ENCODE measurements around the gene TOMM40.
A peak's percentile ranks its signal among the peaks of the same experiment; 100 is the strongest.
"Not testable (repeated sequence)": the region's sequence is repeated elsewhere in the genome, so short reads cannot be mapped to it uniquely, and the experiment has no call there.

The TOMM40 gene

GRCh38 chr19:44897835-44898234 lies 6.8 kb downstream of the TOMM40 start:
- DNase-seq (ENCODE audit: low spot score) = no peak

- DNase-seq (ENCODE audit: low spot score) = no peak
These were observed 9.5 kb downstream of the TOMM40 start for GRCh38 chr19:44900328-44901244.

DNA sequence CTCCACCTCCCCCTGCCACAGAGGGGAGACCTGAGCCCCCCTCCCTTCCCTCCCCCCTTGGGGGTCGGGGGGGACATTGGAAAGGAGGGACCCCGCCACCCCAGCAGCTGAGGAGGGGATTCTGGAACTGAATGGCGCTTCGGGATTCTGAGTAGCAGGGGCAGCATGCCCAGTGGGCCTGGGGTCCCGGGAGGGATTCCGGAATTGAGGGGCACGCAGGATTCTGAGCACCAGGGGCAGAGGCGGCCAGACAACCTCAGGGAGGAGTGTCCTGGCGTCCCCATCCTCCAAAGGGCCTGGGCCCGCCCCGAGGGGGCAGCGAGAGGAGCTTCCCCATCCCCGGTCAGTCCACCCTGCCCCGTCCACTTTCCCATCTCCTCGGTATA lies 12.2 kb downstream of the TOMM40 start:
- no peak for DNase-seq (ENCODE audit: low spot score)

DNA sequence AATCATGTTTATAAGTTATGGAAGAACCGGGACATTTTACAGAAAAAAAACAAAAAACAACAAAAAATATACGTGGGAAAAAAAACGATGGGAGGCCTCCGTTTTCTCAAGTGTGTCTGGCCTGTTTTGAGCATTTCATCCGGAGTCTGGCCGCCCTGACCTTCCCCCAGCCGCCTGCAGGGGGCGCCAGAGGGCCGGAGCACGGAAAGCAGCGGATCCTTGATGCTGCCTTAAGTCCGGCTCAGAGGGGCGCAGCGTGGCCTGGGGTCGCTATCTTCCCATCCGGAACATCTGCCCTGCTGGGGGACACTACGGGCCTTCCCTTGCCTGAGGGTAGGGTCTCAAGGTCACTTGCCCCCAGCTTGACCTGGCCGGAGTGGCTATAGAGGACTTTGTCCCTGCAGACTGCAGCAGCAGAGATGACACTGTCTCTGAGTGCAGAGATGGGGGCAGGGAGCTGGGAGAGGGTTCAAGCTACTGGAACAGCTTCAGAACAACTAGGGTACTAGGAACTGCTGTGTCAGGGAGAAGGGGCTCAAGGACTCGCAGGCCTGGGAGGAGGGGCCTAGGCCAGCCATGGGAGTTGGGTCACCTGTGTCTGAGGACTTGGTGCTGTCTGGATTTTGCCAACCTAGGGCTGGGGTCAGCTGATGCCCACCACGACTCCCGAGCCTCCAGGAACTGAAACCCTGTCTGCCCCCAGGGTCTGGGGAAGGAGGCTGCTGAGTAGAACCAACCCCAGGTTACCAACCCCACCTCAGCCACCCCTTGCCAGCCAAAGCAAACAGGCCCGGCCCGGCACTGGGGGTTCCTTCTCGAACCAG lies 12.8 kb downstream of the TOMM40 start:
- DNase-seq (ENCODE audit: low spot score) = peak; percentile 86

DNA sequence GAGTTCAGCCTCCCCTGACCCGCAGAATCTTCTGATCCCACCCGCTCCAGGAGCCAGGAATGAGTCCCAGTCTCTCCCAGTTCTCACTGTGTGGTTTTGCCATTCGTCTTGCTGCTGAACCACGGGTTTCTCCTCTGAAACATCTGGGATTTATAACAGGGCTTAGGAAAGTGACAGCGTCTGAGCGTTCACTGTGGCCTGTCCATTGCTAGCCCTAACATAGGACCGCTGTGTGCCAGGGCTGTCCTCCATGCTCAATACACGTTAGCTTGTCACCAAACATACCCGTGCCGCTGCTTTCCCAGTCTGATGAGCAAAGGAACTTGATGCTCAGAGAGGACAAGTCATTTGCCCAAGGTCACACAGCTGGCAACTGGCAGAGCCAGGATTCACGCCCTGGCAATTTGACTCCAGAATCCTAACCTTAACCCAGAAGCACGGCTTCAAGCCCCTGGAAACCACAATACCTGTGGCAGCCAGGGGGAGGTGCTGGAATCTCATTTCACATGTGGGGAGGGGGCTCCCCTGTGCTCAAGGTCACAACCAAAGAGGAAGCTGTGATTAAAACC lies 13.5 kb downstream of the TOMM40 start:
- DNase-seq (ENCODE audit: low spot score) = no peak

DNA sequence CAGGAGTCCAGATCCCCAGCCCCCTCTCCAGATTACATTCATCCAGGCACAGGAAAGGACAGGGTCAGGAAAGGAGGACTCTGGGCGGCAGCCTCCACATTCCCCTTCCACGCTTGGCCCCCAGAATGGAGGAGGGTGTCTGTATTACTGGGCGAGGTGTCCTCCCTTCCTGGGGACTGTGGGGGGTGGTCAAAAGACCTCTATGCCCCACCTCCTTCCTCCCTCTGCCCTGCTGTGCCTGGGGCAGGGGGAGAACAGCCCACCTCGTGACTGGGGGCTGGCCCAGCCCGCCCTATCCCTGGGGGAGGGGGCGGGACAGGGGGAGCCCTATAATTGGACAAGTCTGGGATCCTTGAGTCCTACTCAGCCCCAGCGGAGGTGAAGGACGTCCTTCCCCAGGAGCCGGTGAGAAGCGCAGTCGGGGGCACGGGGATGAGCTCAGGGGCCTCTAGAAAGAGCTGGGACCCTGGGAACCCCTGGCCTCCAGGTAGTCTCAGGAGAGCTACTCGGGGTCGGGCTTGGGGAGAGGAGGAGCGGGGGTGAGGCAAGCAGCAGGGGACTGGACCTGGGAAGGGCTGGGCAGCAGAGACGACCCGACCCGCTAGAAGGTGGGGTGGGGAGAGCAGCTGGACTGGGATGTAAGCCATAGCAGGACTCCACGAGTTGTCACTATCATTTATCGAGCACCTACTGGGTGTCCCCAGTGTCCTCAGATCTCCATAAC lies 14.5 kb downstream of the TOMM40 start, which contains the start of gene APOE:
Gene APOE (plus strand): TSS at position 360 of the 724 bp plus-strand sequence. CDS start 829 bp downstream, outside the sequence.
- peak; percentile 16 for DNase-seq (ENCODE audit: low spot score)

GRCh38 chr19:44907613-44908012 lies 16.6 kb downstream of the TOMM40 start:
- DNase-seq (ENCODE audit: low spot score) = no peak

GRCh38 chr19:44908074-44908835 lies 17.2 kb downstream of the TOMM40 start:
- DNase-seq (ENCODE audit: low spot score) = no peak

DNA sequence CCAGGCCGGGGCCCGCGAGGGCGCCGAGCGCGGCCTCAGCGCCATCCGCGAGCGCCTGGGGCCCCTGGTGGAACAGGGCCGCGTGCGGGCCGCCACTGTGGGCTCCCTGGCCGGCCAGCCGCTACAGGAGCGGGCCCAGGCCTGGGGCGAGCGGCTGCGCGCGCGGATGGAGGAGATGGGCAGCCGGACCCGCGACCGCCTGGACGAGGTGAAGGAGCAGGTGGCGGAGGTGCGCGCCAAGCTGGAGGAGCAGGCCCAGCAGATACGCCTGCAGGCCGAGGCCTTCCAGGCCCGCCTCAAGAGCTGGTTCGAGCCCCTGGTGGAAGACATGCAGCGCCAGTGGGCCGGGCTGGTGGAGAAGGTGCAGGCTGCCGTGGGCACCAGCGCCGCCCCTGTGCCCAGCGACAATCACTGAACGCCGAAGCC lies 17.8 kb downstream of the TOMM40 start:
- DNase-seq (ENCODE audit: low spot score) = no peak

DNA sequence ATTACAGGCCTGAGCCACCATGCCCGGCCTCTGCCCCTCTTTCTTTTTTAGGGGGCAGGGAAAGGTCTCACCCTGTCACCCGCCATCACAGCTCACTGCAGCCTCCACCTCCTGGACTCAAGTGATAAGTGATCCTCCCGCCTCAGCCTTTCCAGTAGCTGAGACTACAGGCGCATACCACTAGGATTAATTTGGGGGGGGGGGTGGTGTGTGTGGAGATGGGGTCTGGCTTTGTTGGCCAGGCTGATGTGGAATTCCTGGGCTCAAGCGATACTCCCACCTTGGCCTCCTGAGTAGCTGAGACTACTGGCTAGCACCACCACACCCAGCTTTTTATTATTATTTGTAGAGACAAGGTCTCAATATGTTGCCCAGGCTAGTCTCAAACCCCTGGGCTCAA lies 18.7 kb downstream of the TOMM40 start:
- no peak for DNase-seq (ENCODE audit: low spot score)

GRCh38 chr19:44911896-44912295 lies 20.8 kb downstream of the TOMM40 start:
- not testable (repeated sequence) for DNase-seq (ENCODE audit: low spot score)

DNA sequence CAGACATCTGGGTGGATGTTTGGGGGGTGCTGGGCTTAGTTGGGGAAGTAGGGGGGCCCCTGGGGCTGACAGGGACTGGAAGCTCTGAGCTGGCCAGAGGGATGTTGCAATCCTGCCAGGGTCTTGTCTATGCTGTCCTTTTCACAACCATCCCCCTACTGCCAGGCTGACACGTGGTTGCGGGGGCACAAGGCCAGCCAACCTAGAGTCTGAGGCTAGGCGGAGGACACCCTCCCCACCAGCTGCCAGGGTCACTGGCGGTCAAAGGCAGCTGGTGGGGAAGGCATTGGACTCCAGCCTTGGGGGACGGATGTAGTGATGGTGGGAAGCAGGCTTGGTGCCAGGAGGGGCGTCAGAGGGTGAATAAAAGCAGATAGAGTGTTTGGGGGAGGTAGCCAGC lies 21.8 kb downstream of the TOMM40 start:
- DNase-seq (ENCODE audit: low spot score) = no peak

DNA sequence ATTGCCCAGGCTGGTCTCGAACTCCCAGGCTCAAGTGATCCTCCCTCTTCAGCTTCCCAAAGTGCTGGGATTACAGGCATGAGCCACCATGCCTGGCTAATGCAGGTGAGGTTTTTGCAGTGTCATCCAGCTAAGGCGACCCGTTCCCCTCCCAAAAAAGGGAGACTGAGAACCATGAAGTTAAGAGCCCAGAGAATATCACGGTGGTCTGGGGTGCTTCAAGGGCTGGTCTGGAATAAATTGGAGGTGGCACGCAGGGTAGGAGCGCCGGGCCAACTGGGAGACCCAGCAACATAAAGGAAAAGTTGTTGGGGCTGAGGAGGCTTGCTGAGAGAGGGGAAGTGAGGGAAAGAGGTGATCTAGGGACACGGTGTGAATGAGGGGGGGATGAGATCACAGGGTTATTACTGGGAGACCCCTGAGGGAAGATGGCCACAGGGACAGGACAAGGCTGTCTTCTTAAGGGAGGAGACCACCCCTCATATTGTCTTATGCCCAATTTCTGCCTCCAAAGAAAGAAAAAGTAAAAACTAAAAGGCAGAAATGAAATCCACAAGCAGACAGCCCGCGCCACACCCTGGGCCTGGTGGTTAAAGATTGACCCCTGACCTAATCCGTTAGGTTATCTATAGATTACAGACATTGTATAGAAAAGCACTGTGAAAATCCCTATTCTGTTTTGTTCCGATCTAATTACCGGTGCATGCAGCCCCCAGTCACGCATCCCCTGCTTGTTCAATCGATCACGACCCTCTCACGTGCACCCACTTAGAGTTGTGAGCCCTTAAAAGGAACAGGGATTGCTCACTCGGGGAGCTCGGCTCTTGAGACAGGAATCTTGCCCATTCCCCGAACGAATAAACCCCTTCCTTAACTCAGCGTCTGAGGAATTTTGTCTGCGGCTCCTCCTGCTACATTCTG lies 22.7 kb downstream of the TOMM40 start:
- not testable (repeated sequence) for DNase-seq (ENCODE audit: low spot score)

- peak; percentile 94 for DNase-seq (ENCODE audit: low spot score)
These were observed 23.6 kb downstream of the TOMM40 start, which contains the start of gene APOC1 for GRCh38 chr19:44914433-44915206. Gene APOC1, plus strand, starts transcription at chr19:44914608. Its CDS starts 284 bp downstream, at chr19:44914892.

DNA sequence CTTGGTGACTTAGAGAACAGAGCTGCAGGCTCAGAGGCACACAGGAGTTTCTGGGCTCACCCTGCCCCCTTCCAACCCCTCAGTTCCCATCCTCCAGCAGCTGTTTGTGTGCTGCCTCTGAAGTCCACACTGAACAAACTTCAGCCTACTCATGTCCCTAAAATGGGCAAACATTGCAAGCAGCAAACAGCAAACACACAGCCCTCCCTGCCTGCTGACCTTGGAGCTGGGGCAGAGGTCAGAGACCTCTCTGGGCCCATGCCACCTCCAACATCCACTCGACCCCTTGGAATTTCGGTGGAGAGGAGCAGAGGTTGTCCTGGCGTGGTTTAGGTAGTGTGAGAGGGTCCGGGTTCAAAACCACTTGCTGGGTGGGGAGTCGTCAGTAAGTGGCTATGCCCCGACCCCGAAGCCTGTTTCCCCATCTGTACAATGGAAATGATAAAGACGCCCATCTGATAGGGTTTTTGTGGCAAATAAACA lies 33.2 kb downstream of the TOMM40 start:
- no peak for DNase-seq (ENCODE audit: low spot score)

DNA sequence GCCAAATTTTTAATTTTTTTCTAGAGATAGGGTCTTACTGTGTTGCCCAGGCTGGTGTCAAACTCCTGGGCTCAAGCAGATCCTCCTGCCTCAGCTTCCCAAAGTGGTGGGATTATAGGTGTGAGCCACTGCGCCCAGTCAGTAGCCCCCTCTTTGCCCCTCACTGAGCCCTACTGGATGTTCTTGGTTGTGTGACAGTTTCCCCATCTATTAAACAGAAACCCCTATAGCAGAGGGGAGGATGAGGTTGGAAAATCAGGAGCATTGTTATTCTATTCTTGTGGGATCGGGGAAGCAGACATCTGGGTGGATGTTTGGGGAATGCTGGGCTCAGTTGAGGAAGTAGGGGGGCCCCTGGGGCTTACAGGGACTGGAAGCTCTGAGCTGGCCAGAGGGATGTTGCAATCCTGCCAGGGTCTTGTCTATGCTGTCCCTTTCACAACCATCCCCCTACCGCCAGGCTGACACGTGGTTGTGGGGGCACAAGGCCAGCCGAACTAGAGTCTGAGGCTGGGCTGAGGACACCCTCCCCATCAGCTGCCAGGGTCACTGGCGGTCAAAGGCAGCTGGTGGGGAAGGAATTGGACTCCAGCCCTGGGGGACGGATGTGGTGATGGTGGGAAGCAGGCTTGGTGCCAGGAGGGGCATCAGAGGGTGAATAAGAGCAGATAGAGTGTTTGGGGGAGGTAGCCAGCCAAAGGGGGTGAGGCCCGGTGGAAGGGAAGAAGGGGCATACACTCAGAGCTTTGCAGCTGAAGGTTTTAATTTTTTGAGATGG lies 34.2 kb downstream of the TOMM40 start:
- peak; percentile 43 for DNase-seq (ENCODE audit: low spot score)

GRCh38 chr19:44926245-44927077 lies 35.4 kb downstream of the TOMM40 start:
- not testable (repeated sequence) for DNase-seq (ENCODE audit: low spot score)

Measured in GM03348 (cell line).